HG03442 (cell line): ENCODE measurements around the gene ALPP.
"Not testable (repeated sequence)": the region's sequence is repeated elsewhere in the genome, so short reads cannot be mapped to it uniquely, and the experiment has no call there.

ENCODE experiments used
- ATAC-seq: cut with Tn5 transposase; IDR thresholded peaks from one replicate; pipeline ENCODE4 v1.9.1; 2021; ENCODE audit warnings: mild to moderate bottlenecking, moderate library complexity; ENCODE audit not compliant: unreplicated experiment

The ALPP gene

GRCh38 chr2:232379610-232380590 is 1.3 kb downstream of the ALPP start:
- ATAC-seq = not testable (repeated sequence)

DNA sequence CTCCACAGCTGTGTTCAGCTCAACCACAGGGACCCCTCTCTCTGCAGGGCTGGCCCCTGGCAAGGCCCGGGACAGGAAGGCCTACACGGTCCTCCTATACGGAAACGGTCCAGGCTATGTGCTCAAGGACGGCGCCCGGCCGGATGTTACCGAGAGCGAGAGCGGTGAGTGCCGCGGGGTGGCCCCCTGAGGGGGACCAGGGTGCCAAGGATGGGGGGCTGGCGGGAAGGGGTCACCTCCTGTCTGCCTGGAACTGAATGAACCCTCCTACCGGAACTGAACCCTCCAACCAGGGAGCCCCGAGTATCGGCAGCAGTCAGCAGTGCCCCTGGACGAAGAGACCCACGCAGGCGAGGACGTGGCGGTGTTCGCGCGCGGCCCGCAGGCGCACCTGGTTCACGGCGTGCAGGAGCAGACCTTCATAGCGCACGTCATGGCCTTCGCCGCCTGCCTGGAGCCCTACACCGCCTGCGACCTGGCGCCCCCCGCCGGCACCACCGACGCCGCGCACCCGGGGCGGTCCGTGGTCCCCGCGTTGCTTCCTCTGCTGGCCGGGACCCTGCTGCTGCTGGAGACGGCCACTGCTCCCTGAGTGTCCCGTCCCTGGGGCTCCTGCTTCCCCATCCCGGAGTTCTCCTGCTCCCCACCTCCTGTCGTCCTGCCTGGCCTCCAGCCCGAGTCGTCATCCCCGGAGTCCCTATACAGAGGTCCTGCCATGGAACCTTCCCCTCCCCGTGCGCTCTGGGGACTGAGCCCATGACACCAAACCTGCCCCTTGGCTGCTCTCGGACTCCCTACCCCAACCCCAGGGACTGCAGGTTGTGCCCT is 2.9 kb downstream of the ALPP start:
- ATAC-seq = not testable (repeated sequence)

DNA sequence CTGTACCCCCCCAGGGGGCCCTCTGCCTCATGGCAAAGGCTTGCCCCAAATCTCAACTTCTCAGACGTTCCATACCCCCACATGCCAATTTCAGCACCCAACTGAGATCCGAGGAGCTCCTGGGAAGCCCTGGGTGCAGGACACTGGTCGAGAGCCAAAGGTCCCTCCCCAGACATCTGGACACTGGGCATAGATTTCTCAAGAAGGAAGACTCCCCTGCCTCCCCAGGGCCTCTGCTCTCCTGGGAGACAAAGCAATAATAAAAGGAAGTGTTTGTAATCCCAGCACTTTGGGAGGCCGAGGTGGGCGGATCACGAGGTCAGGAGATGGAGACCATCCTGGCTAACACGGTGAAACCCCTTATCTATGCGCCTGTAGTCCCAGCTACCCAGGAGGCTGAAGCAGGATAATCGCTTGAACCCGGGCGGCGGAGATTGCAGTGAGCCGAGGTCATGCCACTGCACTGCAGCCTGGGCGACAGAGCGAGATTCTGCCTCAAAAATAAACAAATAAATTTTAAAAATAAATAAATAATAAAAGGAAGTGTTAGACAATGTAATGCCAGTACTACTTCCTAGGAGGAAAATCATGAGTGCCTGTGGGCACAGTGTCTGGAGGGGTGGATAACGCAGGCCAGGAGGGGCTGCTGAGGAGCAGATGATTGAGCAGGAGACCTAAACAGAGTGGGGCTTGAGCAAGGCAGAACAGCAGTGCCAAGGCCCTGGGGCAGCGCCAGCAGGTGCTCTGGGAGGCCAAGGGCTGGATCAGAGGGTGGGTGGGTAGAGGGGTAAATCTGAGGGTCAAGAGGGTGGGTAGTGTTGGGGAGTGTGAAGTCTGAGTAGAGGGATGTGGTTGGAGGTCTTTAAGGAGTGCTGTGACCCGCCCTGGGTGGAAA is 4.0 kb downstream of the ALPP start:
- ATAC-seq = no peak

DNA sequence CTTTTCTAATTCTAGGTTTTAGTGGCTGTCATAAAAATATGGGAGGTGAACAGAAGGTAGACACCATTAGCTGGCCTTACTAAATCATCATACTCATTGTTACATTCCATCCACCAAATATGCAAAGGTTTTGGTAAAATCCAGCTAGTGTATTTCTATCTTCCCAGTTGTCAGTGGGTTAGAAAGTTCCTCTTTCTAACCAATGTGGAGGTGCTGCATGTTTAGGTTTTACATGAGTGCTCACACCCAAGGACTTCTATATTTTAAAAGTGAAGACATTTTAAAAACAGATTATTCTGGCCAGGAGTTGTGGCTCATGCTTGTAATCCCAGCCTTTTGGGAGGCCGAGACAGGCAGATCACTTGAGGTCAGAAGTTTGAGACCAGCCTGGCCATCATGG is 5.9 kb downstream of the ALPP start:
- ATAC-seq = no peak

- ATAC-seq = not testable (repeated sequence)
Measured at GRCh38 chr2:232385058-232385457, 6.5 kb downstream of the ALPP start.

DNA sequence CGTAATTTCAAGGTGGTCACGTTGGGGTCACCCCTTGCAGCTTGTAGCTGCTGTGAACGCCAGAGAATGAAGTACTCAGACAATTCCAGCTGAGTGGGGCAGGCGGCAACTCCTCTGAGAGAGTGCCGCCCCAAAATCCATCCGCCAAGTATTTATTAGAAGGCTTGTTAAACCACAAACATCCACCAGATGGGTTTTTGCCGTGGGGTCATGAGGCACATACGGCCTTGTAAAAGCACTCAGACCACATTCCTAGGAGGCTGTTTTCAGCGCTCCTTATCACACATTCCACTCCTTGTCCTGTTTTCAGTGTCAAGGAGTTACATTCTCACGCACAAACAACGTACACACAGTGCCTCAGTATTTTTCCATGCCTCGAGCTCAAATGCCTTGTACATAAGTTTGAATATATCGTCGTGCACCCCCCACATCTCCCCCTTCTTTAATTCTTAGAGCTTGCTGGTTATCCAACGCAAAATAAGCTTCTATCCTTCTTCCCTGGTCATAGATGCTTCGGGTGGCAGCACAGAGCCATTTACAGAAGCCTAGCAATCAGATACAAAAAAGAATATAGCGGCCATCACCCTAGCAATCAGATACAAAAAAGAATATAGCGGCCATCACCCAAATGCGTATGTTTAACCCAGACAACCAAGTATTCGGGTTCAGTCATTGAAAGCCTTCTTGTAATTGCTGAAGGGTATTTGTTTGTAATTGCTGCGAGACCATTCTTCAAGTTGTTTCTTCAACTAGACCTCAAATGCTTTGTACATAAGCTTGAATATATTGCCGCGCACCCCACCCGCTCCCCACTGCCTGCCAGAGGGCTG is 7.3 kb downstream of the ALPP start:
- ATAC-seq = no peak

GRCh38 chr2:232386490-232386739 is 7.9 kb downstream of the ALPP start:
- no peak for ATAC-seq

DNA sequence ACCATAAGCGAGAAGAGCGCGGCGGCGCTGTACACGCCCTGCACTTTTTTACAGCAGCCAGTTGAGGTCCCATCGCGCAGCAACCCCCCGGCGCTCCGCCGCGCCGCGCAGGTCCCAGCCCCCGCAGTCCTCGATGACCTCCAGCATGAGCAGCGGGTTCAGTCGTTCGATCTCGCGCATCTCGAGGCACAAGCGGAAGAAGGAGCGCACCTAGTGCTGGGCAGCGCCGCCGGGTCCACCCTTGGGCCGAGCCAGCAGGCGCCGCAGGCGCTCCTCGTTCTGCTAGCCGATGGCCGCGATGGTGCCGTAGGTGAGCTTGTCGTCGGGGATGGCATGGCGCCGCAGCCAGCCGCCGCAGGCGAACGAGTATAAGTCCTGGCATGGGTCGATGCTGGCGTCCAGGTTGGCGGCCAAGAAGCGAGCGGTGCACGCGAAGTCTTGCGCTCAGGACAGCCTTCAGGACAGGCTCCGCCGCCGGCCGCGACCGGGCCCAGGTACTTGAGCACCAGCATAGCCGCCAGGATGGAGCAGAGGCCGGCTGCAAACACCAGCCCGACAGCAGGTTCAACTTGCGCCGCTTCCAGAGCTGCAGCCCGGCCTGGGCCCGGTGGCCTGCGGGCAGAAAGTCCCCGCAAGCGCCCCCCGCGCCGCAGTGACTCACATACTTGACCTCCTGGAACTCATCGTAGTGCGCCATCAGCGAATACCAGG is 8.3 kb downstream of the ALPP start:
- no peak for ATAC-seq

DNA sequence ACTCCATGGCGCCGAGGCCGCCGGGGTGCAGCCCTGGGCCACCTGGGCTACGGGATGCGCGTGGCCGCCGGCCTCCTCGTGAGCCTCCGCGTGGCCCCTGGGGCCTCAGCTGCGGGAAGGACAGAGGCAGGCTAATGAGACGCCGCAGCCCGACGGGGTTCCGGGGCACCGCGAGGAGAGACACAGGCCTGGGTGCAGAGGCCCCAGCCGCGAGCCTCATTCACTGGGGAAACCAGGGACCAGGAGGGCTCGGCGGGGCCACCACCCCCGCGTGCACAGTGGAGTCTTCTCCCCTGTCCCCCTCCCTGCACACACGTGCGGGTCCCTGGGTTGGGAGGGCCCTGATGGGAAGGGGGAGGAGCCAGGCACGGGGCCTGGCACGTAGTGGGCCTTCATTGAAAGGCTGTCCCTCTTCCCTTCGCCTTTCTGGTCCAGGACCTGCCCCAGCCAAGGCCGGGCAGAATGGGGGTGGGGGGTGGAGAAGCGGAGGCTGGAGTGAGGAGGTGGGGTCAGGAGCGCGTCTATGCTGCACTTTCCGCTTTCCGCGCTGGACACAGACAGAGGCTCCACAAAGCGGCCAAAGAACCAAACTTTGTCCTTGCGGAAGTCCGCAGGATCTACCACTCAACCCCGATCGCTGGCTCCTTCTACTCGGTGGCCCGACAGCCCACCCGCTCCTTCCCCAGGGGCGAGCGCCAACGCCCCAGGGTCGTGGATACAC is 9.1 kb downstream of the ALPP start:
- ATAC-seq = no peak

GRCh38 chr2:232388324-232388891 is 9.9 kb downstream of the ALPP start:
- ATAC-seq = no peak

- ATAC-seq = no peak
Measured at GRCh38 chr2:232389327-232389726, 10.8 kb downstream of the ALPP start.

GRCh38 chr2:232390661-232391060 is 12.1 kb downstream of the ALPP start:
- no peak for ATAC-seq

GRCh38 chr2:232393556-232393955 is 15.0 kb downstream of the ALPP start:
- ATAC-seq = no peak

DNA sequence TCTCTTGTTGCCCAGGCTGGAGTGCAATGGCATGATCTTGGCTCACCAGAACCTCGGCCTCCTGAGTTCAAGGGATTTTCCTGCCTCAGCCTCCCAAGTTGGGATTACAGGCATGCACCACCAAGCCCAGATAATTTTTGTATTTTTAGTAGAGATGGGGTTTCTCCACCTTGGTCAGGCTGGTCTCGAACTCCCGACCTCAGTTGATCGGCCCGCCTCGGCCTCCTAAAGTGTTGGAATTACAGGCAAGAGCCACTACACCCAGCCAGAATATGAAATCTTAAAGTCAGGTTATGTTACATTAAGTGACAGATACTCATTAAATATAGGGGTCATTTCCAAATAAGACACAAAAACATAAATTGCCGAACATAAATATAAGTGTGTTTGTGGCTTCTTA is 15.9 kb downstream of the ALPP start:
- ATAC-seq = not testable (repeated sequence)

GRCh38 chr2:232395586-232395985 is 17.0 kb downstream of the ALPP start:
- ATAC-seq = no peak

DNA sequence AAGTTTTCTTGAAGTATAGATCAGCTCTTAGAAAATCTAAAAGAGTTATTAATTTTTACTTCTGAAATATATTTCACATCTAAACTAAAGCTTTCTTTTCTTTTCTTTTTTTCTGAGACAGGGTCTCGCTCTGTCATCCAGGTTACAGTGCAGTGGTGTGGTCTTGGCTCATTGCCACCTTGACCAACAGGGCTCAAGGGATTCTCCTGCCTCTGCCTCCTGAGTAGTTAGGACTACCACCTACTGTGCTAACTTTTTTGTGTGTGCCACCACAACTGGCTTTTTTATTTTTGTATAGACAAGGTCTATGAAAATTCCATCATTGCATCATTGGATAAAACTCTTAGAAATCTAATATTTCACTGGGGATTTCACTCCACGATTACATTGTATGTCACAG is 18.1 kb downstream of the ALPP start:
- no peak for ATAC-seq

- ATAC-seq = no peak
Measured at GRCh38 chr2:232398293-232399034, 19.9 kb downstream of the ALPP start.
